Natural killer cell treated with Interleukin-12 subunit alpha and Interleukin-12 subunit beta and Interleukin-15 and Interleukin-18, amount 100 ng/mL, for 72 hours (primary cell): Measurements from ENCODE around the gene ITCH. TPM values are rescaled to one million over a fixed set of nuclear protein-coding genes. Genes with fewer than 3 reads are reported as not detected.

Experiments
- ATAC-seq, 2 donors: fragments of 150-1000 bp; cut with Tn5 transposase in 1 of 2; sonication (Bioruptor Pico), chemical (Tn5 transposase) in 1 of 2; 2 replicates each; pipeline ENCODE4 v1.10.0; 2021
- DNase-seq: peaks from one replicate; pipeline ENCODE4 v3.0.0; 2022; ENCODE audit warnings: low spot score
- H3K27ac Mint-ChIP-seq, 2 donors: 1 replicate in 1 of 2; 2 replicates in 1 of 2; pipeline ENCODE4 v1.8.0; 2022; ENCODE audit warnings: mixed read lengths in 2 of 2, mild to moderate bottlenecking in 1 of 2, moderate library complexity in 1 of 2
- H3K27me3 Mint-ChIP-seq, 2 donors: 1 replicate in 1 of 2; 2 replicates in 1 of 2; pipeline ENCODE4 v1.8.0; 2022; ENCODE audit warnings: mixed read lengths in 2 of 2
- H3K36me3 Mint-ChIP-seq: one replicate; pipeline ENCODE4 v1.8.0; 2022; ENCODE audit warnings: mixed read lengths
- H3K4me1 Mint-ChIP-seq, 2 donors: 1 replicate in 1 of 2; 2 replicates in 1 of 2; pipeline ENCODE4 v1.8.0; 2022; ENCODE audit warnings: low read depth in 2 of 2, mixed read lengths in 2 of 2, mild to moderate bottlenecking in 1 of 2
- H3K4me3 Mint-ChIP-seq: one replicate; pipeline ENCODE4 v1.8.0; 2022; ENCODE audit warnings: mixed read lengths
- H3K9me3 Mint-ChIP-seq: 2 replicates; pipeline ENCODE4 v1.8.0; 2022; ENCODE audit warnings: mixed read lengths
- total RNA-seq, 2 donors: library from RNA; stranded (reverse); gene quantifications; one replicate each; pipeline ENCODE4 v1.2.3, GENCODE V29; 2022

ITCH gene
- total RNA-seq, 2 donors from 2014 or later, result 79.5 to 83.6 TPM

- no peaks in the 10 kb centered on the region for H3K36me3 Mint-ChIP-seq
- H3K4me1 Mint-ChIP-seq, result peaks cover 0 to 7% of the 10 kb centered on the region in 2 donors
- H3K9me3 Mint-ChIP-seq, result no peaks in the 10 kb centered on the region
- H3K27me3 Mint-ChIP-seq, result no peaks in the 10 kb centered on the region
- ATAC-seq, result no peak
- no peak for DNase-seq
- H3K27ac Mint-ChIP-seq, result no peak overlapping the region
- no peak overlapping the region for H3K4me3 Mint-ChIP-seq
Observed at GRCh38 chr20:34549929-34550305, 186.8 kb downstream of the ITCH start.

DNA sequence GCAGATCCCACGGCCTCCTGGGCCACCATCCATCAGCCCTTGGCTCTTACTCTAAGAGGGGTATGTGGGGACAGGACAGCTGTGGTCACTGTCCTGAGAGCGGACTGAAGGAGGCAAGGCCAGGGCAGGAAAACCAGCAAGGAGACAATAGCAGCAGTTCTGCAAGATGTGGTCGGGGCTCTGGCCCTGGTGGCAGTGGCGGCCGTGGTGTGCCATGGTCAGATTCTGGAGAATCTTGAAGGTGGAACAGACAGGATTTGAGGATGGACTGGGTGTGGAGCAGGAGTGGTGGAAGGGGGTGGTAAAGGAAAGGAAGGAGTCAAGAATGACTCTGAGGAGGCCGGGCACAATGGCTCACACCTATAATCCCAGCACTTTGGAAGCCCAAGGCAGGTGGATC, 189.5 kb downstream of the ITCH start:
- Mint-ChIP-seq H3K27me3 (no peaks in the 10 kb centered on the region), H3K4me3 (no peak overlapping the region), H3K27ac (no peak overlapping the region), H3K4me1 (peaks cover 6 to 9% of the 10 kb centered on the region in 2 donors), H3K9me3 (no peaks in the 10 kb centered on the region), H3K36me3 (no peaks in the 10 kb centered on the region)
- DNase-seq (no peak), ATAC-seq (no peak)

GRCh38 chr20:34553366-34553867, 190.3 kb downstream of the ITCH start:
- Mint-ChIP-seq H3K27me3 (no peaks in the 10 kb centered on the region), H3K36me3 (no peaks in the 10 kb centered on the region), H3K9me3 (no peaks in the 10 kb centered on the region), H3K4me1 (peaks cover 14% of the 10 kb centered on the region in 2 donors), H3K4me3 (no peak overlapping the region), H3K27ac (no peak overlapping the region)
- ATAC-seq, result no peak
- no peak for DNase-seq

DNA sequence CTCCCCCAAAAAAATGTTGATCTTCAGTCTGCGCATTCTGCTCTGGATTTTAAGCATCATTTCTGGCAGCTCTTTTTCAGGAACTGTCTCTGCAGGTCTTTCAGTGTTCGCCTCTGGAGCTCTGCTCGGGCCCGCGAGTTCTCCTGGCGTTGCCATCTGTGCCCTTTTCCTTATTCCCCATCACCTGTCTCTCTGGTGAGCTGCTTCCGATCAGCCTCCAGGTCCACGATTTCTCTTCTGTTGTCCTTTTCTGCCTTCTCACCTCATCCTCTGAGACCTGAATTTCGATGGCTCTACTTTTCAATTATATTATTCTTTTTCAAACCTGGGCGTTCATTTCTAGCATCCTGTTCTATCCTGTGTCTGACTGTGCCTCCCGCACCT, 194.9 kb downstream of the ITCH start:
- DNase-seq (no peak), ATAC-seq (no peak)
- Mint-ChIP-seq H3K4me3 (peak overlapping the region; percentile 94), H3K4me1 (peaks cover 10 to 14% of the 10 kb centered on the region in 2 donors), H3K27me3 (no peaks in the 10 kb centered on the region), H3K9me3 (no peaks in the 10 kb centered on the region), H3K36me3 (no peaks in the 10 kb centered on the region), H3K27ac (peak overlapping the region; percentile 80 to 85)

DNA sequence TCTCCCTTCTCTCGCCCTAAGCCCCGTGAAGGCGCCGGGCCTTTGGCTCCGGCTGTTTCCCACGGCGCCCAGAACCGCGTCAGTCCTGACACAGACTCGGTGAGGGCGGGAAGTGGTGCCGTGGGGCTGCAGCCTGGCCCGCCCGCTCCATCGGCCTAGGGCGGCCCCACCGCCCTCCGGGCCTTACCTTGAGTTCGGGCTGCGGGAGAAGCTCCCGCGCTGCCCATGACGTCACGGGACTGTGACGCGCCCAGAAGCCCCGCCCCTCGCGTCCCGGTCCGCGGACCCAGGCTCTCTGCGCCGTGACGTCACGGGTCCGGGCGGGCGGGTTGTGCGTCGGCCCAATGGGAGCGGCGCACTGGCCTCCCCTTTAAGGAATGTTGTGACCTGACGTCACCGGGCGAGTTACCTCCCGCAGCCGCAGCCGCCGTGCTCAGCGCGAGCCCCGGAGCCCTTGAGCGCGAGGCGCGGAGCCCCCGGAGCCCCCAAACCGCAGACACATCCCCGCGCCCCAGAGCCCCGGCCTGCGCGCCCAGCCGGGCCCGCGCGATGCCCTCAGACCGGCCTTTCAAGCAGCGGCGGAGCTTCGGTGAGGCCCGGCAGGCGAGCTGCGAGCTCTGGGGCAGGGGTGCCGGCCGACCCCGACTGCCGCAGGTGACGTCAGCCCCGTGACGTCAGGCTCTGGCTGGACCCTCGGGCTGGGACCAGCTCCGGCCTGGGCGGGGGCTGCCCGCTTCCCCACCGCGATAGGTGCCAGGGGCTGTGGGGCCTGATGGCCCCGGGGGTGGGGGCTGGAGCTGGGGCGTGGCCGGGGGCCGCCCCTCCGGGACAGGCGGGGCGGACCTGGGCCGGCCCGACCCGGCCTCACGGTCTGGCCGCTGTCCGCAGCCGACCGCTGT, 195.5 kb downstream of the ITCH start, which contains the start of gene MAP1LC3A:
TSS of gene MAP1LC3A (plus strand) at position 399 of the 899 bp plus-strand sequence. CDS start at position 550, 151 bp downstream.
- H3K27ac Mint-ChIP-seq, result peak within 1 kb of the TSS; percentile 80 to 85
- peak; percentile 97 for DNase-seq
- ATAC-seq, result peak; percentile 93 to 96
- no peaks in the 10 kb centered on the region for H3K27me3 Mint-ChIP-seq
- no peaks in the 10 kb centered on the region for H3K9me3 Mint-ChIP-seq
- H3K4me3 Mint-ChIP-seq, result peak within 1 kb of the TSS; percentile 94
- peaks cover 10 to 14% of the 10 kb centered on the region in 2 donors for H3K4me1 Mint-ChIP-seq
- no peaks in the 10 kb centered on the region for H3K36me3 Mint-ChIP-seq

DNA sequence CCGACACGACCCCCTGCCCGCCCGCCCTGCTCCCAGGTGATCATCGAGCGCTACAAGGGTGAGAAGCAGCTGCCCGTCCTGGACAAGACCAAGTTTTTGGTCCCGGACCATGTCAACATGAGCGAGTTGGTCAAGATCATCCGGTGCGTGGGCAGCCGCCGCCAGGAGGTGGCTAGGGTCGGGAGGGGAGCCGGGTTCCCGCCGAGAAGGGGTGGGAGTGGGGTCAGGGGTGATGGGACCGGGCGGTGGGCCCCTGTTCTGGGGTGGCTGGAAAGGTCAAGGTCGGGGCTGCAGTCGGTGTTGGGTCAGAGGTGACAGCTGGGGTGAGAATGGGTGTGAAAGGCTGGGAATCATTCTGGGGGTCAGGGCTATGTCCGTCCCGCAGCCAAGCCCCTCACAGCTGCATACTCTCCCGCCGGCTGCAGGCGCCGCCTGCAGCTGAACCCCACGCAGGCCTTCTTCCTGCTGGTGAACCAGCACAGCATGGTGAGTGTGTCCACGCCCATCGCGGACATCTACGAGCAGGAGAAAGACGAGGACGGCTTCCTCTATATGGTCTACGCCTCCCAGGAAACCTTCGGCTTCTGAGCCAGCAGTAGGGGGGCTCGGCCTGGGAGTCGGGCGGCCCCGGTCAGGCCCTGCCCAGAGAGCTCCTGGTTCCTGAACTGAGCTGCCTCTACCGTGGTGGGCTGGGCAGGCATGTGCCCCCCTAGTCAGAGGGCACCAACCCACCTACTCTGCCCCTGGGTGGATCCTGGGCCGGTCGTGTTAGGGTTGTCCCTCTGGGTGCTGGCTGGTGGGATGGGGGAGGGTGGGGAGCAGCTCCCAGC, 196.5 kb downstream of the ITCH start:
- ATAC-seq (no peak), DNase-seq (no peak)
- Mint-ChIP-seq H3K27ac (no peak overlapping the region), H3K36me3 (no peaks in the 10 kb centered on the region), H3K27me3 (no peaks in the 10 kb centered on the region), H3K9me3 (no peaks in the 10 kb centered on the region), H3K4me1 (peaks cover 10 to 14% of the 10 kb centered on the region in 2 donors), H3K4me3 (peak overlapping the region; percentile 52)

- no peak for DNase-seq
- H3K36me3 Mint-ChIP-seq, result no peaks in the 10 kb centered on the region
- no peaks in the 10 kb centered on the region for H3K27me3 Mint-ChIP-seq
- H3K4me3 Mint-ChIP-seq, result peak overlapping the region; percentile 49
- no peaks in the 10 kb centered on the region for H3K9me3 Mint-ChIP-seq
- H3K27ac Mint-ChIP-seq, result no peak overlapping the region
- H3K4me1 Mint-ChIP-seq, result peaks cover 10 to 14% of the 10 kb centered on the region in 2 donors
- ATAC-seq, result no peak
Observed at GRCh38 chr20:34560141-34560523, 197.1 kb downstream of the ITCH start.

DNA sequence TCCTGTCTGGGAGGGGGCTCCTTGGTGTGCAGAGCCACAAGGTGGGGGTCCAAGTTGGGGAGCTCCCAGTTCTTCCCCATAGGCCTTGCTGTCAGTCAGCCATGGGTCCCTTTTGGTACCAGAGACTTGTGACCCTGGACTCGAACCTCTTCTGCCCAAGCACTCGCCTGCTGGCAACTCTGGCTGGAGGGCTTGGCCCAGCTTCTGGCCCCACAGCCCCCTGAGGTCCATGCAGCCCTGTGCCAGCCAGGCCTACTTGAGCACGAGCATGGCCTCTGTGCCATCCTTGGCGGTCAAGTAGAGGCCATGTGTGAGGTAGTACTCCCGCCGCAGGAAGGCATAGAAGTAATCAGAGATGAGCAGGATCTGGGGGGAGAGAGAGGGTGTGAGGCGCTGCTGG, 197.5 kb downstream of the ITCH start:
- Mint-ChIP-seq H3K36me3 (no peaks in the 10 kb centered on the region), H3K9me3 (no peaks in the 10 kb centered on the region), H3K4me1 (peaks cover 10 to 14% of the 10 kb centered on the region in 2 donors), H3K27ac (peak overlapping the region in 1 of 2 donors; percentile 34), H3K4me3 (no peak overlapping the region), H3K27me3 (no peaks in the 10 kb centered on the region)
- DNase-seq (no peak), ATAC-seq (no peak)

Other genes starting within 250 kb of the ITCH start
- gene ASIP, start 121.8 kb upstream of the ITCH start, total RNA-seq, result not detected
- gene AHCY, start 59.9 kb upstream of the ITCH start, total RNA-seq, result 100 to 1,000 TPM in 1 of 2 donors, 10 to 100 TPM in 1; 61.3 to 121 TPM
- 100 to 1,000 TPM in 1 of 2 donors, 10 to 100 TPM in 1; 71.4 to 120 TPM for gene DYNLRB1, start 153.1 kb downstream of the ITCH start, total RNA-seq
- gene MAP1LC3A, start 195.4 kb downstream of the ITCH start, total RNA-seq, result 1 to 10 TPM; 5.3 to 6.4 TPM